GM19023 (cell line): Measurements from ENCODE around the gene OPRPN.
A peak's percentile ranks its signal among the peaks of the same experiment; 100 is the strongest.

ENCODE experiments used
- ATAC-seq: cut with Tn5 transposase; IDR thresholded peaks from one replicate; pipeline ENCODE4 v1.9.1; 2021; ENCODE audit warnings: mild to moderate bottlenecking, moderate library complexity; ENCODE audit not compliant: unreplicated experiment

The OPRPN gene, protein sequence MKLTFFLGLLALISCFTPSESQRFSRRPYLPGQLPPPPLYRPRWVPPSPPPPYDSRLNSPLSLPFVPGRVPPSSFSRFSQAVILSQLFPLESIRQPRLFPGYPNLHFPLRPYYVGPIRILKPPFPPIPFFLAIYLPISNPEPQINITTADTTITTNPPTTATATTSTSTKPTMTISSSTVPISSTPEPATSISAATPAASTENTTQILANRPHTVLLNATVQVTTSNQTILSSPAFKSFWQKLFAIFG

DNA sequence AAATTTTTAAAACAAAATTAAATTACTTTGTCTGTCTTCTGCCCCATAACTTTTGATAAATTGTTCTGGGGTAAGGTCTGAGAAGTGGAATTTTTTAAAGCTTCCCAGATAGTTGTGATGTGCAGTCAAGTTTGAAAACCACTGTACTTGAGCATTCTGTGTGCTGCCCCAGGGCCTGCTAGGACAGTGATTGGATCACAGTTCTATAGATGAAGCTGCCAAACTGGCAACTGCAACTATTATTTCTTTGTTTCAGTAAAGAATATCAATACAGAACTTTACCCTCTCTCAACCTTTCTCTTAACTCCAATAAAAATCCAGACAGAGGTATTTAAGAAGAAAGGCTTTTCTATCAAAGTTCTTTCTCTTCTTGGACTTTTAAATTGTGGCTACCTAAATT, at the start of gene OPRPN:
Gene OPRPN (plus strand): TSS at position 361 of the 400 bp plus-strand sequence. CDS start 1,346 bp downstream, outside the sequence.
- ATAC-seq, result no peak

DNA sequence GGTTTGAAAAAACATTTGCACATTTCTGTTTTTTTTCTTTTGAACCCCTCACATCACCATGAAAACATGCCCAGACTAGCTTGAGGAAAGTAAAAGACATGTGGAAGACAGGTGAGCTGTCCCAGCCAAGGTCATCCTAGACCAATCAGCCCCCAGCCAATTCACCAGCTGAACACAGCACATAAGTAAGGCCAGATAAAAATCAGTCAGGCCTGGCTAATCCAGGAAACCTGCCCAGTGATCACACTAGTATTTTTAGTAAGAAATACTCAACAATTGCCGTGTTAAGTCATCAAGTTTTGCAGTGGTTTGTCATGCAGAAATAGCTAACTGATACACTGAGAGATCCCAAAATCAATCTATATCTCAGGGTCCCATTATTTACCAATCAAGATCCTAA, 41.6 kb upstream of the OPRPN start:
- ATAC-seq, result no peak

DNA sequence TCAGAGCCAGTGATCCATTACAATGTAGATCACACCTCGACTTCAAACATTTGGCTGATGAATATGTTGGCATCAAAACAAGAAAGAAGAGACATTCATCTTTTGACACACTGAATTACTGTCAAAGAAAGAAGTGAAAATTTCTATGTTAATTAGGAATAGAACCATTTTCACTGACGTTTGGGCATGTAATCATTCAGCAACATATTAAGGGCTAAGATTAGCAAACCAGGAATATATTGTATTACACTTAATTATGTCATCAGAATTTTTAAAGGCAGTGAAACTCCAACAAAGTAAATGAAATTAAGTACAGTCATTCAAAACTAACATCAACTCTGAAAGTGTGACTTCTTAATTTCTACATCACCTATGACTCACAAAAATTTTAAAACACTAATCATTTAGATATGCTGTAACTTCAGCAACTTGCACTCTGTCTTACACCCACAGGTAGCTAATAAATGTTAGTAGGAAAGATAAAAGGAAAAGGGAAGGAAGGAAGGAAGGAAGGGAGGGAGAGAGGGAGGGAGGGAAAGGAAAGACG, 38.6 kb upstream of the OPRPN start:
- no peak for ATAC-seq

DNA sequence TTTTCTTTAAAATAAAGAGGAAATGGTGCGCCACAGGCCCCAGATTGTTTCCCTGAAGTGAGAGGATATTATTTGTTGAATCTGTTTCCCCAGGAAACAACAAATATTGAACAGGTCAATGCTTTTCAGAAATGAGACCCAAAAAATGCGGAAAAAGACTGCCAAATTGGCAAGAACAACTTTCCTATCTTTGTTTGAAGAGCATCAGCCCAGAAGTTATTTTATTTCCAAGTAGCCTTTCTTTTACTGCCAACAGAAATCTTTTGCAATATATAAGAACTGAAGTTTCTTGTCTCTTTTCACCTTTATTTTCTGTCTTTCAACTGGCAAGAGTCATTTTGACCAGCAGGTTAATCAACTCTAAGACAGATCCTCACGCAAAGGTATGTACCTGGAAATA, 37.3 kb upstream of the OPRPN start, which contains the start of gene SMR3A:
Gene SMR3A (plus strand): TSS at position 301 of the 400 bp plus-strand sequence. CDS start 1,356 bp downstream, outside the sequence.
- no peak for ATAC-seq

DNA sequence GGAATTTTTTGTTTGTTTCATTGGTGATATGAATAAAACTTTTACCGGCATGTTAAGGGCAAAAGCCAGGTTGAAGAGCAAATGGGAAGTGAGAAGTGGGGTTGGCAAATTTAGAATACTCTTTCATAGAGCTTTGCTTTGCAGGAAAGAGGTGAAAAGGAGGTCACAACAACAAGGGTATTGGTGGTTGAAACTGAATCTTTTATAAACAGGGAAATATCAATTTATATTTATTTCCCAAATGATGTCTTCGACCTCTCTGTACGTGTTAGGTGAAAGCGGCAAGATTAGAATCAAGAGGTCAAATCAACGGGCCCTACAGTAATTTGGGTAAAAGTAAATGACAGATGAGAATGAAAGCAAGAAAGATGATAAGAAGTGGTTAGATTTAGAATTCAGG, 33.7 kb upstream of the OPRPN start:
- ATAC-seq, result no peak

DNA sequence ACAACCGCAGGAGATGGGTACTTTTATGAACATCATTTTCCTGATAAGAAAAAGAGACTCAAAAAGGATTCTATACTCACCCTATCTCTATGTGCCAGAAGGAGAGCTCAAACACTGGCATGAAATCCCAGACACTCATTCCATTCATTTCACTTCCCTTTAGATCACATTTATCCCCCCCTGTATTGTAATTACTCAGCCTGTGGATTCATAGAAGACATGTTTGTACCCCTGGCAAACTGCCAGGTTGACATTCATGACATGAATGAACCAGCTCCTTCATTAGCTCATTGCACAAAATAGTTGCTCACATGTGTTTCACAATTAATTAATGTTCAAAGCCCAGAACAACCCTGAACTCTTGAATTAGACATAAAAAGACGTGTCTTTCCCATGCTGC, 32.3 kb upstream of the OPRPN start:
- ATAC-seq, result no peak

DNA sequence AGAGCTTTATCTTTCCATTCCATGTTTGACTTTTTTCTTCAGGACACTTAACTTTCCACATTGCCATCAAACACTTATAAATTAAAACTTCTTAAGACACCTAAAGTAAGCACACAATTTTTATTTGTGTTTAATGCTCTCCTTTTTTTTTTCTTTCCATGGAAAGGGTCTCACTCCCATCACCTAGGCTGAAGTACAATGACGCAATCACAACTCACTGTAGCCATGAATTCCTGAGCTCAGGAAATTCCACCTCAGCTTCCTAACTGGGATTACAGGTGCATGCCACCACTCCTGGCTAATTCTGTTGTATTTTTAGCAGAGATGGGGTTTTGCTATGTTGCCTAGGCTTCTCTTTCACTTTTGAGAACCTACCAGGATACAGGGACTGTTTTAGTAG, 29.9 kb upstream of the OPRPN start:
- ATAC-seq, result no peak

DNA sequence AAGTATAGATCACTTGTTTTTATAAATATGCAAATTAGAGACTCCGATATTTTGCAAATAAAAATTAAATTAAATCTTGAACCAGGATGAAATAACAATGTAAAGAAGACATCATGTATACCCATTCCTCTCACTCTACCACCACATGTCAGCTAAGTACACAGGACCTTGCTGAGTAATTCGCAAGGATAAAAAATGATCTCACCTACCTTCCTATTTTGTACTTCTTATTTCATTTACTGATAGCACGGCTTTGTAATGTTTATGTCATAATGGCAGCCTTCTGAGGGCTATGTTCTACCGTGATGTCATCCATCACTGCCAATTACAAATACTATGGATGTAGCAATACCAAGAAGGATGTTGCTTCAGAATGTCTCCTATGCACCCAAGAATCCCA, 25.8 kb upstream of the OPRPN start:
- ATAC-seq, result no peak

DNA sequence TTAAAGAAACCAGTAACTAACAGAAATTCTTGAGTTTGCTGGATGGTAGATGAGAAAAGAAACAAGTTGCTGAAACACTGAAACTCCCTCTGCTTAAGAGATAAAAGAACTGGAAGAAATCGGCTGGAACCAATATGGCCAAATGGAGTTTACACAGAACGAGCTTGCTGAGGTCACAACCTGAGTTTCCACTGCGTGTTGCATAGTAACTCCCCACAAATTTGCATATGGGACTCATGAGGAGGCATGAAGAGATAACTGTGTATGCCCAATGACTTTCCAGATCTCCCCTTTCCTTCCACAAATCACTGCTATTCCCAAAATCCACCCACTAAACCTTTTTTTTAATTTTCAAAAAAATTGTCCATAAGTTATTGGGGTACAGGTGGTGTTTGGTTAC, 25.0 kb upstream of the OPRPN start:
- ATAC-seq, result no peak

DNA sequence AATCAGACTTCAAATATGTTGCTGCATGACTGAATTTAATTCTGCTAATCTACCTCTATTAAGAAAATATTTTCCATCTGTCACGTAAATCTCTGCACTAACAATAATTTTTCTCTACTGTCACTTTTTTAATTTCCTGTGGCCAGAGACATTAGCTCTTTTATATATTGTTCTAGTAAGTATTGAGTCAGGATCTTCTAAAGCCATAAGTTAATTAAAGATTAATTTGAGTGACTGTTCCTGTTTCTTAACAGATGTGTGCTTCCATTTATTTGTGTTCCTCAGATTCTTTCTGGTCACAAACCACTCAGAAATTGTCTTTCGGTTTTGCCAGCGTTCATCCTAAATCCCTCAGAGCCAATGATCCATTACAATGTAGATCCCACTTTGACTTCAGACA, 17.2 kb upstream of the OPRPN start:
- no peak for ATAC-seq

DNA sequence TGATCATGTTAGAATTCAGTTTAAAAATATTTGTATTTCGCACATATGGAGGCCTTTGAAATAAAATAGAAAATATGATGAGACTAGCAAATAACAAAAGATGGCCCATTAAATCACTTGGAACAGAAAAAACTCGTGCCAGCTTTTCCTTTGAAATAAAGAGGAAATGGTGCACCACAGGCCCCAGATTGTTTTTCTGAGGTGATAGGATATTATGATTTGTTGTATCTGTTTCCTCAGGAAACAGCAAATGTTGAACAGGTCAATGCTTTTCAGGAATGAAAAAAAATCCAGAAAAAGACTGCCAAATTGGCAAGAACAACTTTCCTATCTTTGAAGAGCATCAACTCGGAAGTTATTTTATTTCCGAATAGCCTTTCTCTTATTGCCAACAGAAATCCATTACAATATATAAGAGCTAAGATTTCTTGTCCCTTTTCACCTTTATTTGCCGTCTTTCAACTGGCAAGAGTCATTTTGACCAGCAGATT, 15.0 kb upstream of the OPRPN start, which contains the start of gene SMR3B:
Gene SMR3B (plus strand): TSS at position 441 of the 491 bp plus-strand sequence. CDS start 1,380 bp downstream, outside the sequence.
- ATAC-seq, result no peak

DNA sequence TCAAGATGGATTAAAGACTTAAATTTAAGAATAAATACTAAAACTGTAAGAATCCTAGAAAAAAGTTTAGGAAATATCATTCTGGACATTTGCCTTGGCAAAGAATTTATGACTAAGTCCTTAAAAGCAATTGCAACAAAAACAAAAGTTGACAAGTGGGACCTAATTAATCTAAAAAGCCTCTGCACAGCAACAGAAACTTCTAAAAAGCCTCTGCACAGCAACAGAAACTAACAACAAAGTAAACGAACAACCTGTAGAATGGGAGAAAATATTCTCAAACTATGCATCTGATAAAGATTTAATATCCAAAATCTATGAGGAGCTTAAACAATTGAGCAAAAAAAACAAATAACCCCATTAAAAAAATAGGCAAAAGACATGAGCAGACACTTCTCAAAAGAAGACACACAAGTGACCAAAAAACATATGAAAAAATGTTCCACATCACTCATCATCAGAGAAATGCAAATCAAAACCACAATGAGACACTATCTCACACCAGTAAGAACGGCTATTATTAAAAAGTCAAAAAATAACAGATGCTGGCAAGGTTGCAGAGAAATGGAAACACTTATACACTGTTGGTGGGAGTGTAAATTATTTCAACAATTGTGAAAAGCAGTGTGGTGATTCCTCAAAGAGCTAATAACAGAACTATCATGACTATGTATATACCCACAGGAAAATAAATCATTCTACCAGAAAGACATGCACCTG, 5.5 kb upstream of the OPRPN start:
- peak; percentile 63 for ATAC-seq

DNA sequence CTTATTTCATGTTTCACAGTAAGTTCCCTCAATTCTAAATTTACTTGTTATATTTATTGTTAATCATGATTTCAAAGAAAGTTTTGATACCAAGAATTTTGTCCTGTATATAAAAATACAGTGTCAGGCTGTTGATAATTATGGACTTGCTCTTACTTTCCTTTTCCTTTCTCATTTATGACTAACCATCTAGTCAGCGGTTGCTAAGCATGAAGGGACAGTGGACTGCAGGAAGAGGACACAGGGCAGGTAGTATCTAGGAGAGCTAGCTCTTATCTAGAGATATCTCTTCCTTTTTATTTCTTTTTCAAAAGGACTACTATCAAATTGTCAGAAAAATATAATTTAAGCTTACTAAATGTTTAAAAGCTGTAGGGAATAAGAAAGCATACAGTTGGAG, 1.6 kb downstream of the OPRPN start:
- ATAC-seq, result no peak

DNA sequence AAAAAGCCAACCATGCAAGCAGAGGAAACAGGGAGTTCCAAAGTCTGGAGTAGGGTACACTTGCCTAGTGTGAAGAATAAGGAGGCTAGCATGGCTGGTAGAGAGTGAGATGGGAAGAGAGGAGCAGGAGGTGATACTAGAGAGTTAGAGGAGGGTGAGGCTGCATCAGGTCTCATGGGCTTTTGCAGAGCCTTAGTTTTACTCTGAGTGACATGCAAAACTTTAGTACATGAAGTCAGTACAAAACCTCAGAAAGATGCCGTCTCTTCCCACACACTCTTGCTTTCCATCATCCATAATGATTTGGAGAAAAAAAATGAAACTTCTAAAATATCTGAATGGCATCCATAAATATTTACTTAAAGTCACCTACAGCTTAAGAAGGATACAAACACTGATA, 5.0 kb downstream of the OPRPN start:
- no peak for ATAC-seq

DNA sequence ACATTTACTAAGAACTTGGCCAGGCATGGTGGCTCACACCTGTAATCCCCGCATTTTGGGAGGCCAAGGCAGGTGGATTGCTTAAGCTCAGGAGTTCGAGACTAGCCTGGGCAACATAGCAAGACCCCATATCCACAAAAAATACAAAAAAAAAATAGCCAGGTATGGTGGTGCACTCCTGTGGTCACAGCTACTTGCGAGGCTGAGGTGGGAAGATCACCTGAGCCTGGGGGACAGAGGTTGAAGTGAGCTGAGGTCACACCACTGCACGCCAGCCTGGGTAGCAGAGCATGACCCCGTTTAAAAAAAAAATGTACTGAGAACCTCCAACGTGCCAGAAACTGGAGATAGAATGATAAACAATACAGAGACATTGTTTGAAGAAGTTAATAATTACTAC, 8.0 kb downstream of the OPRPN start:
- ATAC-seq, result no peak

DNA sequence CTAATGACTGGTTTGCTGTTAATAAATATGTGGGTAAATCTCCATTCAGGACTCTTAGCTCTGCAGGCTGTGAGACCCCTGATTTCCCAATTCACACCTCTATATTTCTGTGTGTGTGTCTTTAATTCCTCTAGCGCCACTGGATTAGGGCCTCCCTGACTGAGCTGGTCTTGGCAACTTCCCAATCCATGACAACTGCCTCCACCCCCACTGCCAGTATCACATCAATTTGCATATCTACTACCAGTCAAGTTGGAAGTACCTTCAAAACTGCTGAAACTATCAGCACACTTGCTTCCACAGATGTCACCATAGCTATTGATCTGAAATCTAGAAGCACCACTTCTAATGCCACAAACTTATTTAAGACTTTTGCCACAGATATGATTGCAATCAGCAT, 27.6 kb downstream of the OPRPN start:
- no peak for ATAC-seq

DNA sequence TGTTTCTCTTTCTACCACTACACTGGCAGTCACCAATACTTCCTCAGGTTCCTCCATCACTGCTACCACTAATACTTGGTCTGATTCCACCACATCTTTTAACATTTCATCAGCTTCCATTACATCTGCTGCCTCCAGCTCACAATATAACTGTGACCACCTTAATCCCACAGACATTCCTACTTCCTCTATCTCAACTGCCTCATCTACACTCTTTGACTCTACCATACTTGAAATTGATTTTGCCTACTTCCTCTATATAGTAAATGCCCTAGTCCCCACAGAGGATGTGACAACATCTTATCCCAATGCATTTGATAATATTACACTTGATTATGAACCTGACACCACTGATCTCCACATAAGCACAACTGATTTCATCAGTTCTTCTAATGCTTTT, 29.0 kb downstream of the OPRPN start:
- no peak for ATAC-seq

DNA sequence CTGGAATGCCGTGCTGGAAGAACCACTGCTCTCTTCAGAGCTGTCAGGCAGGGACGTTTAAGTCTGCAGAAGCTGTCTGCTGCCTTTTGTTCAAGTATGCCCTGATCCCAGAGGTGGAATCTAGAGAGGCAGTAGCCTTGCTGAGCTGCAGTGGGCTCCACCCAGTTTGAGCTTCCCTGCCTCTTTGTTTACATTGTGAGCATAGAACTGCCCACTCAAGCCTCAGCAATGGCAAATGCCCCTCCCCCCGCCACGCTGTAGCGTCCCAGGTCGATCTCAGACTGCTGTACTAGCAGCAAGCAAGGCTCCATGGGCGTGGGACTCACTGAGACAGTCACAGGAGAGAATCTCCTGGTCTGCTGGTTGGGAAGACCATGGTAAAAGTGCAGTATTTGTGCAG, 39.5 kb downstream of the OPRPN start:
- ATAC-seq, result no peak

DNA sequence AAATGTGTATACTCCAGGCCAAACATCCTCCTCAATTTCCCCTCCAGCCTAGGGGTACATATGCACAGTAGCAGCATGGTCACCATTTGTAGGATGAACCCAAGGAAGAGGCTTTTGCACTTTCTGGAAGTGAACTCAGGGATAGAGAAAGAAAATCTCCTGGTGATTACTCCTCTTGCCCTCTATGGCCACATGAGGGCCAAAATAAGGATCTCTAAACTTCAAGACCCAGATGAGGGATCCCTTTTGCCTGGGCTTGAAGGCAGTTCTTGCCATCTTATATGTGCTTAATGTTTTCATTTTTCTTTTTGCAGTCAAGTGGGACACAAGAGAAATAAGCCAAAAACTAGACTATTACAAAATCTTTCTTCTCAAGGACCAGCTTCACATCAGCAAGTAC, 44.7 kb downstream of the OPRPN start:
- ATAC-seq, result no peak

DNA sequence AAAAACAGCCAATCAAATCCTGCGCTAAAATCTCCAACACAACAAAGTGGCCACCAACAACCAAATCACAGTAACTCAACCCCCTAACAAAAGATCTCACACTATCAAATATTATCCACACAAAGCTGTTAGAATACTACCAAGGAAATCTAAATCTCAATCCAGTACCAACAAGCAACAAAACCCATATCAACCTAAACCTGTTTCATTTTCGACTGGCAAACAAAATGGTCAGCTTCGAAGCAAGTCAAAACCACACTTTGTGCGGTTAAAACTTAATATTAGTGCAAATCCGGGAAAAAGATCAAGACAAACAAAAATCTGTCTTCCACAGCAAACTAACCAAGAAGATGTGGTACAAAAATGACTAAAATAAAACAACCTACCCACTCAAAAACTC, 45.6 kb downstream of the OPRPN start:
- no peak for ATAC-seq

DNA sequence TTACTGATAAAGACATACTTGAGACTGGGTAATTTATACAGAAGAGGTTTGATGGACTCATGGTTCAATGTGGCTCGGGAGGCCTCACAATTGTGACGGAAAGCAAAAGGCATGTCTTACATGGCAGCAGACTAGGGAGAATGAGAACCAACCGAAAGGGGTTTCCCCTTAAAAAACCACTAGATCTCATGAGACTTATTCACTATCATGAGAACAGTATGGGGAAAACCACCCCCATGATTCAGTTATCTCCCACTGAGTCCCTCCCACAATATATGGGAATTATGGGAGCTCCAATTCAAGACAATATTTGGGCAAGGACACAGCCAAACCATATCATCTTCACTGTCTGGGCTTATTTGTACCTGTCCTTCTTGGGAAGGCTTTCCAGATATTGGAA, 51.5 kb downstream of the OPRPN start:
- peak; percentile 60 for ATAC-seq

DNA sequence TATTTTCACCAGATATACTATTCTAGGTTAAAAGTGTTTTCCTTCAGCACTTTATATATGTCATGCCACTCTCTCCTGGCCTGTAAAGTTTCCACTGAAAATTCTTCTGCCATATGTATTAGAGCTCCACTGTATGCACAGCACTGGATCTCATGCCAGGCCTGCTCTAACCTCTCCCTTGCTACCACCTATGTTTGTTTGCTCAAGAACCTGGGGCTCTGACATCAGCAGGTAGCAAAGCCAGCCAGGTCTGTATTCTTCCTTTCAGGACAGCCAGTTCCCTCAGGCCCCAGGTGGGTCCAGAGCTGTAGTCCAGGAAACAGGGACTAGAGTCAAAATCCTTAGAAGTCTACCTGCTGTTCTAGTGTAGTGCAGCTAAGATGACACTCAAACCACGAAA, 55.2 kb downstream of the OPRPN start:
- no peak for ATAC-seq
